ENCODE results near the gene TAOK1. TPM values are rescaled to one million over a fixed set of nuclear protein-coding genes. Genes with fewer than 3 reads are reported as not detected.

TAOK1 gene
- total and polyA plus RNA-seq, 2 donors (not counting 1 experiment from before 2014, with no cell fraction given), result 9.8 to 80.7 TPM

- peaks cover 0 to 7% of the 10 kb centered on the region in 2 donors for H3K4me1 ChIP-seq (ENCODE audit: control insufficient read depth in 2 of 2, insufficient read depth in 2 of 2, low read length in 2 of 2)
- H3K27ac ChIP-seq (ENCODE audit: low read length in 2 of 2), result no peak overlapping the region
- Mint-ChIP-seq H3K27me3 (no peaks in the 10 kb centered on the region), H3K9me3 (ENCODE audit: insufficient read depth) (no peaks in the 10 kb centered on the region), H3K4me1 (no peaks in the 10 kb centered on the region), H3K27ac (no peak overlapping the region), H3K4me3 (no peak overlapping the region)
- DNase-seq, result no peak
- TF ChIP-seq EZH2 (IDR thresholded peaks at IDR 0.05; ENCODE audit: borderline replicate concordance, insufficient read depth, low read depth, low read length, poor library complexity, severe bottlenecking) (no peak), CTCF (IDR thresholded peaks at IDR 0.05) (no peak)
- POLR2A ChIA-PET, result no interaction called here
- H4K20me1 ChIP-seq (ENCODE audit: control insufficient read depth, insufficient read depth, low read length, poor library complexity, severe bottlenecking), result no peaks in the 10 kb centered on the region
- no peak overlapping the region for H3K9ac ChIP-seq (ENCODE audit: low read length)
- H3K4me3 ChIP-seq (ENCODE audit: control extremely low read depth in 1 of 5, extremely low read depth in 1 of 5, insufficient read depth in 1 of 5, low read depth in 2 of 5, low read length in 4 of 5), result no peak overlapping the region
- CTCF ChIA-PET, result interaction anchor here (1.4 to 3.7 kb wide), 4 partner anchors 22 to 203 kb away, joined by 3 to 43 read pairs (median 11); partner anchors contain the start of gene TAOK1
- no peak overlapping the region for H3K4me2 ChIP-seq (replicated peaks; ENCODE audit: low read depth, low read length, poor library complexity, severe bottlenecking)
- no peak overlapping the region for H2AFZ ChIP-seq (ENCODE audit: insufficient read depth, low read depth, low read length, poor library complexity, severe bottlenecking)
- H3K27me3 ChIP-seq (replicated peaks in 1 of 4; ENCODE audit: control extremely low read depth in 1 of 4, control insufficient read depth in 3 of 4, insufficient read depth in 4 of 4, low read length in 3 of 4), result no peaks in the 10 kb centered on the region
- no peaks in the 10 kb centered on the region for H3K9me3 ChIP-seq (ENCODE audit: control extremely low read depth in 1 of 3, control insufficient read depth in 2 of 3, insufficient read depth in 1 of 3, low read length in 2 of 3)
- ATAC-seq (ENCODE audit: low read depth), result no peak
- intact Hi-C loops (cut with micrococcal nuclease), result no loop called here
- no peaks in the 10 kb centered on the region for H3K79me2 ChIP-seq (ENCODE audit: control insufficient read depth, insufficient read depth, low read length)
- no peaks in the 10 kb centered on the region for H3K36me3 ChIP-seq (replicated peaks in 1 of 2; ENCODE audit: control extremely low read depth in 1 of 2, control insufficient read depth in 1 of 2, extremely low read depth in 1 of 2, insufficient read depth in 2 of 2, low read length in 1 of 2)
These were observed 22.0 kb upstream of the TAOK1 start for GRCh38 chr17:29368161-29368560.

- peaks cover 0 to 7% of the 10 kb centered on the region in 2 donors for H3K4me1 ChIP-seq (ENCODE audit: control insufficient read depth in 2 of 2, insufficient read depth in 2 of 2, low read length in 2 of 2)
- no peak overlapping the region for H3K4me3 ChIP-seq (ENCODE audit: control extremely low read depth in 1 of 5, extremely low read depth in 1 of 5, insufficient read depth in 1 of 5, low read depth in 2 of 5, low read length in 4 of 5)
- no peaks in the 10 kb centered on the region for H3K36me3 ChIP-seq (replicated peaks in 1 of 2; ENCODE audit: control extremely low read depth in 1 of 2, control insufficient read depth in 1 of 2, extremely low read depth in 1 of 2, insufficient read depth in 2 of 2, low read length in 1 of 2)
- H2AFZ ChIP-seq (ENCODE audit: insufficient read depth, low read depth, low read length, poor library complexity, severe bottlenecking), result no peak overlapping the region
- no peak for DNase-seq
- CTCF ChIA-PET, result interaction anchor here (0.7 to 3.7 kb wide), 24 partner anchors 8 to 724 kb away, joined by 3 to 43 read pairs (median 8); partner anchors contain the start of gene TAOK1
- no peaks in the 10 kb centered on the region for H4K20me1 ChIP-seq (ENCODE audit: control insufficient read depth, insufficient read depth, low read length, poor library complexity, severe bottlenecking)
- H3K9ac ChIP-seq (ENCODE audit: low read length), result no peak overlapping the region
- H3K27me3 Mint-ChIP-seq, result no peaks in the 10 kb centered on the region
- no peak overlapping the region for H3K4me3 Mint-ChIP-seq
- no peak overlapping the region for H3K27ac Mint-ChIP-seq
- no peaks in the 10 kb centered on the region for H3K9me3 Mint-ChIP-seq (ENCODE audit: insufficient read depth)
- H3K79me2 ChIP-seq (ENCODE audit: control insufficient read depth, insufficient read depth, low read length), result no peaks in the 10 kb centered on the region
- no peaks in the 10 kb centered on the region for H3K9me3 ChIP-seq (ENCODE audit: control extremely low read depth in 1 of 3, control insufficient read depth in 2 of 3, insufficient read depth in 1 of 3, low read length in 2 of 3)
- WGBS (ENCODE audit: insufficient coverage), result no CpG with 5 or more reads among the region's 4 CpGs
- H3K27ac ChIP-seq (ENCODE audit: low read length in 2 of 2), result no peak overlapping the region
- TF ChIP-seq CTCF (IDR thresholded peaks at IDR 0.05) (no peak), EZH2 (IDR thresholded peaks at IDR 0.05; ENCODE audit: borderline replicate concordance, insufficient read depth, low read depth, low read length, poor library complexity, severe bottlenecking) (no peak)
- no peaks in the 10 kb centered on the region for H3K4me1 Mint-ChIP-seq
- intact Hi-C loops (cut with micrococcal nuclease), result no loop called here
- H3K4me2 ChIP-seq (replicated peaks; ENCODE audit: low read depth, low read length, poor library complexity, severe bottlenecking), result no peak overlapping the region
- ATAC-seq (ENCODE audit: low read depth), result no peak
- POLR2A ChIA-PET, result no interaction called here
- H3K27me3 ChIP-seq (replicated peaks in 1 of 4; ENCODE audit: control extremely low read depth in 1 of 4, control insufficient read depth in 3 of 4, insufficient read depth in 4 of 4, low read length in 3 of 4), result no peaks in the 10 kb centered on the region
These were observed 21.2 kb upstream of the TAOK1 start for GRCh38 chr17:29368926-29369325.

Measured in B cell (primary cell).